OCI-LY3 (cell line): ENCODE data around the gene MGAT4A.

Experiments used
- H2AFZ ChIP-seq: fragments of 200-600, 300-600 bp; shearing (Covaris generic); 2 replicates; pipeline ENCODE4 v1.6.0; 2014; ENCODE audit warnings: antibody characterized with exemption, low read depth, low read length
- H3K27ac ChIP-seq: fragments of 200-600, 300-600 bp; sonication (generic); 2 replicates; pipeline ENCODE4 v1.5.1; 2014; ENCODE audit warnings: mild to moderate bottlenecking, low read length, moderate library complexity, mixed read lengths
- H3K27me3 ChIP-seq: fragments of 200-600, 300-600 bp; sonication (generic); 2 replicates; pipeline ENCODE4 v1.6.1; 2014; ENCODE audit warnings: low read depth, low read length, mixed read lengths
- H3K36me3 ChIP-seq: fragments of 200-600, 300-600 bp; sonication (generic); replicated peaks from 2 replicates; pipeline ENCODE3; 2014; ENCODE audit warnings: low read depth, low read length, mixed read lengths
- H3K4me1 ChIP-seq: fragments of 300-600, 200-600 bp; sonication (generic); 2 replicates; pipeline ENCODE4 v1.6.1; 2014; ENCODE audit warnings: low read length, mixed read lengths
- H3K4me2 ChIP-seq: fragments of 200-600, 300-600 bp; sonication (generic); 2 replicates; pipeline ENCODE4 v1.6.1; 2014; ENCODE audit warnings: low read length, mixed read lengths
- H3K4me3 ChIP-seq: fragments of 300-600, 200-600 bp; sonication (generic); 2 replicates; pipeline ENCODE4 v1.5.1; 2014; ENCODE audit warnings: antibody characterized with exemption, mild to moderate bottlenecking, low read length, moderate library complexity
- H3K79me2 ChIP-seq: fragments of 300-600, 200-600 bp; shearing (Covaris generic); 2 replicates; pipeline ENCODE4 v1.6.1; 2014; ENCODE audit warnings: mild to moderate bottlenecking, low read length, mixed read lengths
- H3K9ac ChIP-seq: fragments of 300-600, 200-600 bp; shearing (Covaris generic); 2 replicates; pipeline ENCODE4 v1.6.0; 2014; ENCODE audit warnings: mild to moderate bottlenecking, low read length, moderate library complexity
- H3K9me3 ChIP-seq: fragments of 200-600, 300-600 bp; shearing (Covaris generic); 2 replicates; pipeline ENCODE4 v1.6.1; 2014; ENCODE audit warnings: low read length, mixed read lengths; ENCODE audit not compliant: insufficient read depth
- H4K20me1 ChIP-seq: fragments of 200-600, 300-600 bp; sonication (generic); 2 replicates; pipeline ENCODE4 v1.6.1; 2016; ENCODE audit warnings: low read length, mixed read lengths; ENCODE audit not compliant: insufficient read depth
- CTCF ChIP-seq: fragments of 200-600, 300-600 bp; sonication (generic); IDR thresholded peaks from 2 replicates; pipeline ENCODE4 v1.5.1; 2014; ENCODE audit warnings: antibody characterized with exemption, low read length, low read depth
- EZH2phosphoT487 ChIP-seq: fragments of 200-600 bp; shearing (Covaris generic); IDR thresholded peaks from 2 replicates; pipeline ENCODE4 v1.6.1; 2018; ENCODE audit warnings: antibody characterized with exemption, mixed run types, low read depth

Gene MGAT4A

GRCh38 chr2:98656800-98657199 lies 74.1 kb downstream of the MGAT4A start:
- Histone ChIP-seq H3K27me3 (no peaks in the 10 kb centered on the region), H3K9ac (no peak overlapping the region), H3K27ac (no peak overlapping the region), H3K36me3 (no peaks in the 10 kb centered on the region), H3K4me3 (no peak overlapping the region), H2AFZ (no peak overlapping the region), H3K79me2 (no peaks in the 10 kb centered on the region), H4K20me1 (no peaks in the 10 kb centered on the region), H3K4me1 (no peaks in the 10 kb centered on the region), H3K4me2 (no peak overlapping the region), H3K9me3 (no peaks in the 10 kb centered on the region)
- TF ChIP-seq EZH2phosphoT487 (no peak), CTCF (no peak)

GRCh38 chr2:98654699-98655495 lies 76.0 kb downstream of the MGAT4A start:
- no peaks in the 10 kb centered on the region for H3K36me3 ChIP-seq
- H3K79me2 ChIP-seq: no peaks in the 10 kb centered on the region
- H3K4me2 ChIP-seq: no peak overlapping the region
- H4K20me1 ChIP-seq: no peaks in the 10 kb centered on the region
- TF ChIP-seq EZH2phosphoT487: no peak
- TF ChIP-seq CTCF: no peak
- H3K27ac ChIP-seq: no peak overlapping the region
- H3K27me3 ChIP-seq: no peaks in the 10 kb centered on the region
- no peaks in the 10 kb centered on the region for H3K4me1 ChIP-seq
- no peaks in the 10 kb centered on the region for H3K9me3 ChIP-seq
- no peak overlapping the region for H2AFZ ChIP-seq
- no peak overlapping the region for H3K4me3 ChIP-seq
- H3K9ac ChIP-seq: no peak overlapping the region

- no peaks in the 10 kb centered on the region for H3K36me3 ChIP-seq
- H3K9me3 ChIP-seq: no peaks in the 10 kb centered on the region
- H3K4me2 ChIP-seq: no peak overlapping the region
- no peaks in the 10 kb centered on the region for H3K79me2 ChIP-seq
- H4K20me1 ChIP-seq: no peaks in the 10 kb centered on the region
- TF ChIP-seq EZH2phosphoT487 (no peak), CTCF (no peak)
- H3K27ac ChIP-seq: no peak overlapping the region
- H3K9ac ChIP-seq: no peak overlapping the region
- no peak overlapping the region for H2AFZ ChIP-seq
- no peaks in the 10 kb centered on the region for H3K4me1 ChIP-seq
- no peaks in the 10 kb centered on the region for H3K27me3 ChIP-seq
- H3K4me3 ChIP-seq: no peak overlapping the region
Observed at GRCh38 chr2:98650998-98651397, 79.9 kb downstream of the MGAT4A start.

GRCh38 chr2:98649992-98650375 lies 80.9 kb downstream of the MGAT4A start:
- Histone ChIP-seq H3K9me3 (no peaks in the 10 kb centered on the region), H2AFZ (no peak overlapping the region), H3K79me2 (no peaks in the 10 kb centered on the region), H3K4me3 (no peak overlapping the region), H3K27ac (no peak overlapping the region), H4K20me1 (no peaks in the 10 kb centered on the region), H3K36me3 (no peaks in the 10 kb centered on the region), H3K4me2 (no peak overlapping the region), H3K27me3 (no peaks in the 10 kb centered on the region), H3K9ac (no peak overlapping the region), H3K4me1 (no peaks in the 10 kb centered on the region)
- TF ChIP-seq CTCF (no peak), EZH2phosphoT487 (no peak)
